WTC11 (cell line): Measurements from ENCODE around the gene IRAK1. TPM values are rescaled to one million over a fixed set of nuclear protein-coding genes. Genes with fewer than 3 reads are reported as not detected.

Source experiments
- ATAC-seq: fragments of 200-7000 bp; cut with Tn5 transposase; 2 replicates; pipeline ENCODE4 v1.10.0; 2021; ENCODE audit warnings: mild to moderate bottlenecking, moderate library complexity
- CTCF ChIA-PET: fragments of 300-600 bp; sonication (Branson Sonifier 250); formaldehyde crosslinking; loops from one replicate; lab custom pipeline; 2021; ENCODE audit warnings: antibody characterized with exemption; lab: Charles Lee
- POLR2A ChIA-PET: fragments of 350-600 bp; sonication (Branson Sonifier 250); formaldehyde crosslinking; loops from one replicate; lab custom pipeline; 2021; ENCODE audit warnings: antibody characterized with exemption; lab: Charles Lee
- DNase-seq: peaks from one replicate; pipeline ENCODE4 v3.0.0; 2021; ENCODE audit warnings: low spot score
- H3K27ac Mint-ChIP-seq: 2 replicates; pipeline ENCODE4 v1.8.0; 2021; ENCODE audit warnings: mixed read lengths
- H3K27me3 Mint-ChIP-seq: 2 replicates; pipeline ENCODE4 v1.8.0; 2021; ENCODE audit warnings: low read depth, mild to moderate bottlenecking, moderate library complexity, mixed read lengths
- H3K36me3 Mint-ChIP-seq: 2 replicates; pipeline ENCODE4 v1.8.0; 2021; ENCODE audit warnings: mixed read lengths
- H3K4me1 Mint-ChIP-seq: 2 replicates; pipeline ENCODE4 v1.8.0; 2022; ENCODE audit warnings: mixed read lengths
- H3K4me3 Mint-ChIP-seq: 2 replicates; pipeline ENCODE4 v1.8.0; 2021; ENCODE audit warnings: mild to moderate bottlenecking, moderate library complexity, mixed read lengths
- H3K9me3 Mint-ChIP-seq: 2 replicates; pipeline ENCODE4 v1.8.0; 2021; ENCODE audit warnings: mixed read lengths
- ELF4 ChIP-seq: sonication (generic); formaldehyde crosslinking; IDR thresholded peaks from 2 replicates; pipeline ENCODE4 v1.8.1; 2022; ENCODE audit warnings: low read depth, mild to moderate bottlenecking, moderate library complexity, missing genetic modification reagents
- FOXJ3 ChIP-seq: sonication (generic); formaldehyde crosslinking; IDR thresholded peaks from 2 replicates; pipeline ENCODE4 v1.9.0; 2021; ENCODE audit warnings: missing genetic modification reagents, mild to moderate bottlenecking, borderline replicate concordance
- FOXP1 ChIP-seq: sonication (generic); formaldehyde crosslinking; IDR thresholded peaks from 2 replicates; pipeline ENCODE4 v1.8.0; 2022; ENCODE audit warnings: missing genetic modification reagents, mild to moderate bottlenecking, moderate library complexity, borderline replicate concordance
- GRHL2 ChIP-seq: fragments of 250-450 bp; sonication (Bioruptor Pico); IDR thresholded peaks from 2 replicates; pipeline ENCODE4 v1.8.0; 2022; ENCODE audit warnings: mild to moderate bottlenecking, moderate library complexity; ENCODE audit not compliant: insufficient replicate concordance, severe bottlenecking
- HMGA2 ChIP-seq: fragments of 250-450 bp; sonication (Bioruptor Pico); IDR thresholded peaks from 2 replicates; pipeline ENCODE4 v1.4.0; 2021; ENCODE audit warnings: mild to moderate bottlenecking, moderate library complexity
- IRF2 ChIP-seq: sonication (generic); formaldehyde crosslinking; IDR thresholded peaks from 2 replicates; pipeline ENCODE4 v1.8.0; 2022; ENCODE audit warnings: low read depth, missing genetic modification reagents, borderline replicate concordance
- MYBL2 ChIP-seq: sonication (generic); formaldehyde crosslinking; IDR thresholded peaks from 2 replicates; pipeline ENCODE4 v1.8.1; 2023; ENCODE audit warnings: mild to moderate bottlenecking, moderate library complexity, missing genetic modification reagents
- NFE2L1 ChIP-seq: sonication (generic); formaldehyde crosslinking; IDR thresholded peaks from 2 replicates; pipeline ENCODE4 v1.8.1; 2023; ENCODE audit warnings: missing genetic modification reagents
- NR2C2 ChIP-seq: sonication (generic); formaldehyde crosslinking; IDR thresholded peaks from 2 replicates; pipeline ENCODE4 v1.8.0; 2022; ENCODE audit warnings: mild to moderate bottlenecking, missing genetic modification reagents
- OVOL2 ChIP-seq: fragments of 250-450 bp; sonication (Bioruptor Pico); IDR thresholded peaks from 2 replicates; pipeline ENCODE4 v1.9.0; 2021; ENCODE audit warnings: mild to moderate bottlenecking, borderline replicate concordance
- SOX15 ChIP-seq: fragments of 250-450 bp; sonication (Bioruptor Pico); IDR thresholded peaks from 2 replicates; pipeline ENCODE4 v1.9.0; 2021; ENCODE audit warnings: mild to moderate bottlenecking
- SP1 ChIP-seq: sonication (generic); formaldehyde crosslinking; conservative IDR thresholded peaks from 2 replicates; pipeline ENCODE4 v1.8.1; 2022; ENCODE audit warnings: missing genetic modification reagents
- TEAD4 ChIP-seq: sonication (generic); formaldehyde crosslinking; IDR thresholded peaks from 2 replicates; pipeline ENCODE4 v1.8.0; 2022; ENCODE audit warnings: mild to moderate bottlenecking, missing genetic modification reagents
- ZNF219 ChIP-seq: sonication (generic); formaldehyde crosslinking; IDR thresholded peaks from 2 replicates; pipeline ENCODE4 v1.8.0; 2023; ENCODE audit warnings: missing genetic modification reagents, mild to moderate bottlenecking, borderline replicate concordance
- total RNA-seq: library from RNA; stranded (reverse); gene quantifications from 3 replicates; pipeline ENCODE4 v1.2.3, GENCODE V29; 2021
- TF ChIP-seq, protein P1 (sequence below): sonication (generic); formaldehyde crosslinking; IDR thresholded peaks from 2 replicates; pipeline ENCODE4 v1.8.1; 2023; ENCODE audit warnings: mild to moderate bottlenecking, missing genetic modification reagents
- TF ChIP-seq, protein P2 (sequence below): fragments of 250-450 bp; sonication (Bioruptor Pico); conservative IDR thresholded peaks from 2 replicates; pipeline ENCODE4 v1.9.0; 2021; ENCODE audit warnings: mild to moderate bottlenecking
- TF ChIP-seq, protein P3 (sequence below): fragments of 250-450 bp; sonication (Bioruptor Pico); IDR thresholded peaks from 2 replicates; pipeline ENCODE4 v1.8.0; 2021; ENCODE audit warnings: mild to moderate bottlenecking
- TF ChIP-seq, protein P4 (sequence below): sonication (generic); formaldehyde crosslinking; IDR thresholded peaks from 2 replicates; pipeline ENCODE4 v1.8.0; 2023; ENCODE audit warnings: missing genetic modification reagents, mild to moderate bottlenecking, borderline replicate concordance
- TF ChIP-seq, protein P5 (sequence below): fragments of 250-450 bp; sonication (Bioruptor Pico); IDR thresholded peaks from 2 replicates; pipeline ENCODE4 v1.9.0; 2021; ENCODE audit warnings: mild to moderate bottlenecking

Gene IRAK1
- total RNA-seq, 1 experiment from 2014 or later = 32.1 TPM

DNA sequence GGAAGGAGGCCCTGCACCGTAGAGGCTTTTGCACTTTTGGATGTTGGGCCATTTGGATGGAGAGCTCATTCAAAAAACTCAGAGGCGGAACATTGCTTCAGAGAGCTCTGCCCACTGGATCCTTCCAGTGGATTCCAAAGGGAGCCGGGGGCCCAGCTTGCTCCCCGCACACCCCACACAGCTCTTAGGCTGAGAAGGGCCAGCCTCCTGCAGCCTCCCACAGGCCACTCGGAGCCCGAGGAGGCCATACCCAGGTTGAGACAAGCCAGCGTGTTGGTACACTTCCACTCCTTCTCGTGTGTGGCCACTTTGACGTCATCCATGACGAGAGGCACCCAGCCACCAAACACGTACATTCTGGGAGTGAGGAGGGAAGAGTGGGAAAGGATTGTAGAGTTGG lies 58.4 kb downstream of the IRAK1 start:
- peaks cover 24% of the 10 kb centered on the region for H3K36me3 Mint-ChIP-seq
- H3K4me3 Mint-ChIP-seq = no peak overlapping the region
- DNase-seq (no peak), ATAC-seq (no peak)
- H3K9me3 Mint-ChIP-seq = no peaks in the 10 kb centered on the region
- CTCF ChIA-PET = interaction anchor here (1.4 kb wide), 1 partner anchor 36 kb away, joined by 3 read pairs; no protein-coding TSS in a partner anchor
- H3K27ac Mint-ChIP-seq = no peak overlapping the region
- H3K4me1 Mint-ChIP-seq = peaks cover 5% of the 10 kb centered on the region; the same call in 1 of the 2 replicates
- no peaks in the 10 kb centered on the region for H3K27me3 Mint-ChIP-seq
- TF ChIP-seq, protein P1, sequence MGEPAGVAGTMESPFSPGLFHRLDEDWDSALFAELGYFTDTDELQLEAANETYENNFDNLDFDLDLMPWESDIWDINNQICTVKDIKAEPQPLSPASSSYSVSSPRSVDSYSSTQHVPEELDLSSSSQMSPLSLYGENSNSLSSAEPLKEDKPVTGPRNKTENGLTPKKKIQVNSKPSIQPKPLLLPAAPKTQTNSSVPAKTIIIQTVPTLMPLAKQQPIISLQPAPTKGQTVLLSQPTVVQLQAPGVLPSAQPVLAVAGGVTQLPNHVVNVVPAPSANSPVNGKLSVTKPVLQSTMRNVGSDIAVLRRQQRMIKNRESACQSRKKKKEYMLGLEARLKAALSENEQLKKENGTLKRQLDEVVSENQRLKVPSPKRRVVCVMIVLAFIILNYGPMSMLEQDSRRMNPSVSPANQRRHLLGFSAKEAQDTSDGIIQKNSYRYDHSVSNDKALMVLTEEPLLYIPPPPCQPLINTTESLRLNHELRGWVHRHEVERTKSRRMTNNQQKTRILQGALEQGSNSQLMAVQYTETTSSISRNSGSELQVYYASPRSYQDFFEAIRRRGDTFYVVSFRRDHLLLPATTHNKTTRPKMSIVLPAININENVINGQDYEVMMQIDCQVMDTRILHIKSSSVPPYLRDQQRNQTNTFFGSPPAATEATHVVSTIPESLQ (CRISPR knock-in tag) = no peak
- TF ChIP-seq SP1 (no peak), FOXJ3 (CRISPR knock-in tag) (no peak), NR2C2 (CRISPR knock-in tag) (no peak), MYBL2 (CRISPR knock-in tag) (no peak), IRF2 (CRISPR knock-in tag) (no peak), OVOL2 (CRISPR knock-in tag) (no peak), NFE2L1 (CRISPR knock-in tag) (no peak), HMGA2 (no peak), ELF4 (CRISPR knock-in tag) (no peak), SOX15 (CRISPR knock-in tag) (no peak), GRHL2 (no peak), TEAD4 (CRISPR knock-in tag) (no peak), ZNF219 (no peak), FOXP1 (CRISPR knock-in tag) (no peak)
- TF ChIP-seq, protein P2, sequence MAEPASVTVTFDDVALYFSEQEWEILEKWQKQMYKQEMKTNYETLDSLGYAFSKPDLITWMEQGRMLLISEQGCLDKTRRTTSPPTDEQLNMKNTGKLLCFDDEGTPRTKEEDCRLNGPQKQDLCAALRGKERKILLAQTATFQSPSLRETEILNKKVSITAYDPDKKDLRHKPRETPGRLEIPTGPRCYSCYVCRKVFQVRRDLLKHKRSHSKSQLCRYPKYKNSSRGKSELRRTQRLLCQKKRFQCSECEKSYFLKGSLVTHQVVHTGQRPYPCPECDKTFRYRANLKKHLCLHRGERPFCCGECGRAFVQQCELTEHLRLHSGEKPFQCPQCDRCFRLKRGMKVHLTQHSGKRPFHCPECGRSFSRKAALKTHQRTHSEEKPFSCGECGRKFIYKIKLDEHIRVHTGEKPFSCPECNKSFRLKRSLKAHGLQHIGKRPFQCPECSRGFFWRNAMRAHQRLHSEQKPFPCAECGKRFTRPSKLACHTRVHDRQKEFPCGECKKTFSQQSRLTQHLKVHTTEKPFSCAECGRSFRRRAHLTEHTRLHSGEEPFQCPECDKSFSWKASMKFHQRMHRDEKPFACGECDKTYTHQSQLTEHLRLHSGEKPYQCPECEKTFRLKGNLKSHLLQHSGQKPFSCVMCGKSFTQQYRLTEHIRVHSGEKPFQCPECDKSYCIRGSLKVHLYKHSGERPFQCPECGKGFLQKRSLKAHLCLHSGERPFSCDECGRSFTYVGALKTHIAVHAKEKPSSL (CRISPR knock-in tag) = no peak
- TF ChIP-seq, protein P3, sequence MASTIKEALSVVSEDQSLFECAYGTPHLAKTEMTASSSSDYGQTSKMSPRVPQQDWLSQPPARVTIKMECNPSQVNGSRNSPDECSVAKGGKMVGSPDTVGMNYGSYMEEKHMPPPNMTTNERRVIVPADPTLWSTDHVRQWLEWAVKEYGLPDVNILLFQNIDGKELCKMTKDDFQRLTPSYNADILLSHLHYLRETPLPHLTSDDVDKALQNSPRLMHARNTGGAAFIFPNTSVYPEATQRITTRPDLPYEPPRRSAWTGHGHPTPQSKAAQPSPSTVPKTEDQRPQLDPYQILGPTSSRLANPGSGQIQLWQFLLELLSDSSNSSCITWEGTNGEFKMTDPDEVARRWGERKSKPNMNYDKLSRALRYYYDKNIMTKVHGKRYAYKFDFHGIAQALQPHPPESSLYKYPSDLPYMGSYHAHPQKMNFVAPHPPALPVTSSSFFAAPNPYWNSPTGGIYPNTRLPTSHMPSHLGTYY = no peak
- TF ChIP-seq, protein P4, sequence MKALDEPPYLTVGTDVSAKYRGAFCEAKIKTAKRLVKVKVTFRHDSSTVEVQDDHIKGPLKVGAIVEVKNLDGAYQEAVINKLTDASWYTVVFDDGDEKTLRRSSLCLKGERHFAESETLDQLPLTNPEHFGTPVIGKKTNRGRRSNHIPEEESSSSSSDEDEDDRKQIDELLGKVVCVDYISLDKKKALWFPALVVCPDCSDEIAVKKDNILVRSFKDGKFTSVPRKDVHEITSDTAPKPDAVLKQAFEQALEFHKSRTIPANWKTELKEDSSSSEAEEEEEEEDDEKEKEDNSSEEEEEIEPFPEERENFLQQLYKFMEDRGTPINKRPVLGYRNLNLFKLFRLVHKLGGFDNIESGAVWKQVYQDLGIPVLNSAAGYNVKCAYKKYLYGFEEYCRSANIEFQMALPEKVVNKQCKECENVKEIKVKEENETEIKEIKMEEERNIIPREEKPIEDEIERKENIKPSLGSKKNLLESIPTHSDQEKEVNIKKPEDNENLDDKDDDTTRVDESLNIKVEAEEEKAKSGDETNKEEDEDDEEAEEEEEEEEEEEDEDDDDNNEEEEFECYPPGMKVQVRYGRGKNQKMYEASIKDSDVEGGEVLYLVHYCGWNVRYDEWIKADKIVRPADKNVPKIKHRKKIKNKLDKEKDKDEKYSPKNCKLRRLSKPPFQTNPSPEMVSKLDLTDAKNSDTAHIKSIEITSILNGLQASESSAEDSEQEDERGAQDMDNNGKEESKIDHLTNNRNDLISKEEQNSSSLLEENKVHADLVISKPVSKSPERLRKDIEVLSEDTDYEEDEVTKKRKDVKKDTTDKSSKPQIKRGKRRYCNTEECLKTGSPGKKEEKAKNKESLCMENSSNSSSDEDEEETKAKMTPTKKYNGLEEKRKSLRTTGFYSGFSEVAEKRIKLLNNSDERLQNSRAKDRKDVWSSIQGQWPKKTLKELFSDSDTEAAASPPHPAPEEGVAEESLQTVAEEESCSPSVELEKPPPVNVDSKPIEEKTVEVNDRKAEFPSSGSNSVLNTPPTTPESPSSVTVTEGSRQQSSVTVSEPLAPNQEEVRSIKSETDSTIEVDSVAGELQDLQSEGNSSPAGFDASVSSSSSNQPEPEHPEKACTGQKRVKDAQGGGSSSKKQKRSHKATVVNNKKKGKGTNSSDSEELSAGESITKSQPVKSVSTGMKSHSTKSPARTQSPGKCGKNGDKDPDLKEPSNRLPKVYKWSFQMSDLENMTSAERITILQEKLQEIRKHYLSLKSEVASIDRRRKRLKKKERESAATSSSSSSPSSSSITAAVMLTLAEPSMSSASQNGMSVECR (CRISPR knock-in tag) = no peak
- TF ChIP-seq, protein P5, sequence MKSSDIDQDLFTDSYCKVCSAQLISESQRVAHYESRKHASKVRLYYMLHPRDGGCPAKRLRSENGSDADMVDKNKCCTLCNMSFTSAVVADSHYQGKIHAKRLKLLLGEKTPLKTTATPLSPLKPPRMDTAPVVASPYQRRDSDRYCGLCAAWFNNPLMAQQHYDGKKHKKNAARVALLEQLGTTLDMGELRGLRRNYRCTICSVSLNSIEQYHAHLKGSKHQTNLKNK = no peak
- POLR2A ChIA-PET = no interaction called here
